ENCODE data around the gene SORBS2.
A peak's percentile ranks its signal among the peaks of the same experiment; 100 is the strongest.

Gene SORBS2

DNA sequence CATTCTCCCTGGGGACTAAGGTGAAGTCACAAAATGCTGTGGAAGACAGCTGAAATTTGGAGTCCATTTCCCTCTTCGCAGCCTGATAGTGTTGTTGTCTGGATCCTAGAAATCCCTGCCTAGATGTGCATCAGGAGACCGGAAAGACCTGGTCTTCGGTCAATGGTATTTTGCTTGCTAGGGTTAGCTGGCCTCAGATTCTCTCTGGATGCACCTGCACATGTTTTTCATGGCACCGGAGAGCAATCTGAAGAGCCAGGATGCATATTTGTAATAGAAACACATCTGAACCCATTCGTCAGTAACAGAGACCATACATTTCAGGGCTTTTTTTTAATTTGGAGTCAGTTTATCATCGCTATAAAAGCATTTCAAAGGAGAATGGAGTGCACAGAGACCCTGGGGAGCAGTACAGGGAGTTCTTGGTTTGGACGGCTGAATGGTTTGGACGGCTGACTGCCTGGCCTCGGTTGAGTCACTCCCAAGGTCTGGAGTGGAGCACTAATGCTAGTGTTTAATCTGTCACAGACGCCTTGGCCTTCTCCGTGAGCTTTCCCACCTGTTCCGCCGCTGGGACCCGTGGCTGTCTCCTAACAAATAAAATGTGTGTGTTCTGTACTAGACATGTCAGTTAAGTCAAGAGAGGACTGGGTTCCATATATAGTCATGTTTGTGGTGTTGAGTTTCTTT lies 269.2 kb downstream of the SORBS2 start:
- no peak for DNase-seq

DNA sequence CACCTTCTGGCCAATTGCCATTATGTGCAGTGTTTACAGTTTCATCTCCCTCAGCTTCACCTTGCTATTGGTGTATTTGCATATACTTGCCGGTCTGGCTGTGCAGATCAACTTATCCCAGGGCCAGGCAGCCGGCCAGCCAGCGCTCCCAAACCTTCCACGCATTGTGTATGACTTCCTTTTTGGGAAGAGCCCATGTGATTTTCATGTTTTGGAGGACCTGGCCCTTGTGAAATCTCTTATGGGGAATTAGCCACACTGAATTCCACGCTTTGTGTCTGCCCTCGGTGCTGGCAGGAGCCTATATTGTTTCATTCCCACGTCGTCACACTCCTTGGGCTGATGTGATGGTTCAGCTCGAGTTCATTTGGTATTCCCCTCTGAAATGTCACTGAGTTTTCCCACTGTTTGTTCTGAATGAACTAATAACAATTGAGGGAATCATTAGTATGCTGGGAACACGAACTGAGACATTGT lies 270.7 kb downstream of the SORBS2 start:
- DNase-seq, result no peak

DNA sequence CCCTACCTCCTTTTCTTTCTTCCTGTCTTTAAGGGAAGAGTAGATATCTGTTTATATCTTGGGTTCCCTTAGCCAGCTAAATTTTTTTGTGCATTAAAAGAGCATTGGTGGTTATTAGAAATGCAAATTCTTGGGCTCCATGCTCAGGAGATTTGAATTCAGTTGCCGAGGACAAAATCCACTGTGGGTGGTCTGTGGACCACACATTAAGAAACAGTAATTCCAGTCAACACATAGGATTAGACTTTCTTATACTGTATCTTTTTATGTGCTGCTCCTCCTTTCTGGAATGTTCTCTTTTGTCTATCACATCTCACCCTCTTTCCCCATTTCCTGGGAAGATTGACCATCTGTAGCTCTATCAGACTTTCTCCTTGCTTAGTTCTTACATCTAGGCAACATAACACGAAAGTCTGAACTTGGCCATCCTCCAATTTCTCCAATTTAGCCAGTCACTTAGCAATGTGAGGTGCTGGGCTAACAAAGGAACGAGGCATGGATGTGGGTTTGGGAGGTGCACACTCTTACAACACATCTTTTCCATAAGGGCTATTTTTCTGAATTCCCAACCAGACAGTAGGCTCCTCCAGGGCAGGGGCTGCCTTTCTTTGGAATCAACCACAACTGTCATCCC lies 271.4 kb downstream of the SORBS2 start:
- no peak for DNase-seq

DNA sequence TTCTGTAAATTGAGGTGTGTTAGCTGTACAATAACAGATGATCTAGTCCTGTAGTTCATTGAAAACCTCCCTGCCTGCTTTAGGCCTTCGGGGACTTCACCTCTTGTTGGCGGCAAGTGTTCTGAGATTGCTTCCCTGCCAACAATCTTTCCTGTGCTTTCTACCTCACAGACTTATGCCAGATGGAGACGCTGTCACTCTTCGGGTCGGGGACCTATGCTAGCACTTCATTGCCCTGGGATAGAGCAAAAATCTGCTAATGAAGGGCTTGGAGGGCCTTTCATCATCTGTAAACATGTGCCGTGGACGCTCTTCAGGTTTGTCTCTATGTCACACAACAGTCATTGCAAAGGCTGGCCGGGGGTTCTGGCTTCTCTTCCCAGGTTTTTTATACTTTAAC lies 272.0 kb downstream of the SORBS2 start:
- DNase-seq, result no peak

DNA sequence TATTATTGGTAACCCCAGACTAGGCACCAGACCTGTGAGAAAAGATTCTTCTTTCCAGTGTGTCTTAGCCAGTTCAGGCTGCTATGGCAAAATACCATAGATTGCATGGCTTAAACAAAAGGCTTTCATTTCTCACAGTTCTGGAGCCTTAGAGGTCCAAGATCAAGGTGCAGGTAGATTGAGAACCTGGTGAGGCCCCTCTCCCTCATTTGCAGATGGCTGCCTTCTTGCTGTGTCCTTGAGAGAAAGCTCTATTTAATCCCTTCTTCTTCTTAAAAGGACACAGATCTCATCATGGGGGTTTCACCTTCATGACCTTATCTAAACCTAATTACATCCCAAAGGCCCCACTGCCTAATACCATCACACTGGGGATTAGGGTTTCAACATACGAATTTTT lies 273.2 kb downstream of the SORBS2 start:
- peak; percentile 13 for DNase-seq

DNA sequence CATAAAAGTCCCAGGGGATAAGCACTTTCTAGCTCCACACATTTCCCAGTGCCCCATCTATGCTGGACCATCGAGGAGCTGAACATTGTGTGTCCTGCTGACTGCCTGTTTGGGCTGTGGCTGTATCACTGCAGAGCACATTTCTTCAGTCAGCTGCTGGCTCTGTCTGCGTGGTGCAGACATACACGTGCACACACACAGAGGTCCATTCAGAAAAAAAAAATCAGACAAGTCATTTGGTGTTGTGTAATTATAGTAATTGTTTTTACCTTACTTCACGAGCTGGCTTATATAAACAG lies 275.6 kb downstream of the SORBS2 start:
- peak; percentile 30 for DNase-seq

DNA sequence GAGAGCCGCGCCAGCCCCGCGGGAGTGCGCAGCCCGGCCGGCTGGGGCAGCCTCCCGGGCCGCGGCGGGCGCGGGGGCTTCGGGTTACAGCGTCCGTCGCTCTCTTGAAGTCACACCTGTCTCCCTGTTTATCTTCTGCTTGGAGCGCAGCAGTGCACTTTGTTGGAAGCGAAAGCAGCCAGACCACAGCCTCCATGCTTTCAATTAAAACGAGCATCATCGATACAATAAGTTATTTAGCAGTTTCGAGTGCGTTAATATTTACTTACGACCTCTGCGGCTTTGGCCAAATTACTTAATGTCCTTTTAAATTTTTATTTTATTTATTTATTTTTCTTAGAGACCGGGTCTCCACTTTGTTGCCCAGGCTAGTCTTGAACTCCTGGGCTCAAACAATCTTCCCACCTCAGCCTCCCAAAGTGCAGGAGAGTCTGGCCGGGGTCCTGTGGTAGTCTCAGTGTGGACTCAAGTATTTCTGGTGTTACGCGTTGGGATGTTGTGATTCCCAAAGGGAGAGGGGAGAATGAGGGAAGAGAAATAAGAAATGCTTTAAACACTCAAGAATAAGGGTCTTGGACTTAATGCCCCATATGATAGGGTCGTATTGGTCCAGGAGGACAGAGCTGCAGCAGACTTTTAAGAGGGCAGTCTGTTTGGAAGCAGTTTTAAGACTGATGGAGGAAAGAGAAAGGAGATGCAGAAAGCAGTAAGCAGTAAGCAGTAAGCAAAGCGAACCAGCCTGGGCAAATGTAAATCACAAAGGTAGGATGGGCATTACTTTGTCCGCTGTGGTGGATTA lies 276.2 kb downstream of the SORBS2 start:
- DNase-seq, result no peak
